BLaER1 (cell line): ENCODE data around the gene SH3D19.
"Not testable (repeated sequence)": the region's sequence is repeated elsewhere in the genome, so short reads cannot be mapped to it uniquely, and the experiment has no call there.

Source experiments
- H3K27ac ChIP-seq: shearing (Covaris generic); formaldehyde crosslinking; 2 replicates; pipeline ENCODE4 v1.8.1; 2022
- H3K27me3 ChIP-seq: shearing (Covaris generic); formaldehyde crosslinking; 2 replicates; pipeline ENCODE4 v1.8.1; 2022
- H3K36me3 ChIP-seq: shearing (Covaris generic); formaldehyde crosslinking; 2 replicates; pipeline ENCODE4 v1.8.1; 2022
- H3K4me1 ChIP-seq: shearing (Covaris generic); formaldehyde crosslinking; 2 replicates; pipeline ENCODE4 v1.8.1; 2022
- H3K4me2 ChIP-seq: shearing (Covaris generic); formaldehyde crosslinking; 2 replicates; pipeline ENCODE4 v1.8.1; 2022
- H3K4me3 ChIP-seq: shearing (Covaris generic); formaldehyde crosslinking; 2 replicates; pipeline ENCODE4 v1.8.1; 2022
- H3K9ac ChIP-seq: shearing (Covaris generic); formaldehyde crosslinking; 2 replicates; pipeline ENCODE4 v1.8.1; 2022
- H3K9me3 ChIP-seq: shearing (Covaris generic); formaldehyde crosslinking; 2 replicates; pipeline ENCODE4 v1.8.1; 2022
- H4K20me1 ChIP-seq: shearing (Covaris generic); formaldehyde crosslinking; 2 replicates; pipeline ENCODE4 v1.8.1; 2022
- Cebpa-rat ChIP-seq: shearing (Covaris generic); IDR thresholded peaks from 2 replicates; pipeline ENCODE4 v1.8.1; 2022

Gene SH3D19

DNA sequence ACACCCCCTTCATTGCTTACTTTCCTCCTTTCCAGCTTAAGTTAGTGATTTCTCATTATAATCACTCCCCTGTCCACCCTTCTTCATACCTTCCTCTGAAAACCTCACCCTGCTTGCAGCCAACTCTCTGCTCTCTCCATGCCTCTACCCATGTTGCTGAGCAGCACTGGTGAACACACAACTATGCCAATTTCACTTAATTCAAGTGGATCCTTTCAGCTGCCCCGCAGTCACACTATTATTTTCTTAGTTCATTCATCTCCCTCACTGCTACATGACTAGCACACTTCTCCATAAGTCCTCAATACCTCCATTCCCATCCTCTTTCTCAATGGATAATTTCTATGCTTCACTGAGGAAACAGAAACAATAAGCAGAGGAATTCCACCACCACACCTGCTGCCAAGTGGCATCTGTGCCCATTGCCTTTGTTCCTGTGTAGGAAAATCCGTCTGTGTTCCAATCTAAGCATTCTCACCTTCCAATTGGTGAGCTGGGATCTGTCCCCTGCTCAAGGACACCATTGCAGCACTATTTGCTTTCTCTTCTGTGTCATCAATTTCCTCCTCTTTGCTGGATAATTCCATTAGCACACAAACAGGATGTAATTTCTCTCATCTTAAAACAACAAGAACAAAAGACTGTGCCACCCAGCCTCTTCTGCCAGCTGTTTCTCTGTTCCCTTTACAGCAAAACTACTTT, 73.7 kb downstream of the SH3D19 start:
- Histone ChIP-seq H3K27ac (no peak overlapping the region), H3K27me3 (no peaks in the 10 kb centered on the region), H3K4me3 (no peak overlapping the region), H3K36me3 (no peaks in the 10 kb centered on the region), H3K4me1 (no peaks in the 10 kb centered on the region), H3K9me3 (0 out of 2 replicates have a peak, but pooled peaks cover 9% of the 10 kb centered on the region), H3K9ac (no peak overlapping the region), H4K20me1 (no peaks in the 10 kb centered on the region), H3K4me2 (no peak overlapping the region)
- no peak for TF ChIP-seq Cebpa-rat

DNA sequence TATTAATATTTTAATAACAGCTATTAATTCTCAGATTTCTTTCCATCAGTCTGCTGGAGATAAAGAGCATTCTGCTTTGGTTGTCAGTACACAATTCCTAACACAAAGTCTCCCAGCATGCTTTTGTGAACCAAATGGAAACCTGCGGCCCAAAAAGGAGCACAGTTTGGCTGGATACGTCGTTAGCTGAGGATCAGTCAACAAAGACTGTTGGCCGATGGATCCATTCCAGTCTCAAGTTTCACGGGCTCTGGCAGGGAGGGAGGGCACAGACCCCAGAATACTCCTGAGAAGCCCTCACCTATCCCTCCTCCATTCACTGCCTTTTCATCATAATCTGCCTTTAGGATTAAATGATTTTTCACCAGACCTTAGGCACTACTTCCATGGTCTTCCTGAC, 74.7 kb downstream of the SH3D19 start:
- H3K9me3 ChIP-seq = 0 out of 2 replicates have a peak, but pooled peaks cover 1% of the 10 kb centered on the region
- no peaks in the 10 kb centered on the region for H4K20me1 ChIP-seq
- H3K4me1 ChIP-seq = no peaks in the 10 kb centered on the region
- no peaks in the 10 kb centered on the region for H3K27me3 ChIP-seq
- H3K4me3 ChIP-seq = no peak overlapping the region
- no peak for TF ChIP-seq Cebpa-rat
- no peak overlapping the region for H3K27ac ChIP-seq
- H3K36me3 ChIP-seq = no peaks in the 10 kb centered on the region
- H3K9ac ChIP-seq = no peak overlapping the region
- no peak overlapping the region for H3K4me2 ChIP-seq

DNA sequence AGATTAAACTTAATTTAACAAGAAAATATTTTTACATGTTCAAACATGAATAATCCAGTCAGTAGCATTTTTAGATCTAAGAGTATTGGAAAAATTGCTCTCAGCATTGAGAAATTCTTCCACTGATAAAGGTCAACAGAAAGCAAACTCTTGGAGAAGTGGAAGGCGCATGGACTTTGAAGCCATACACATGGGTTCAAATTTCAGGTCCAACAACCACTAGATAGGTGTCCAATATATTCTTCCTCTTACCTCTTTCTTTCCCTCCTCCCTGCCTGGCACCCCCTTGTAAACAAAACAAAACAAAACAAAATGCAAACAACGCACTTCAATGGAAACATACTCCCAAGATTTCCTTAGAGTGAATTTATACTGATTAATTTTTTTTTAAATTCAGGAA, 76.9 kb downstream of the SH3D19 start:
- no peak overlapping the region for H3K27ac ChIP-seq
- H3K4me2 ChIP-seq = no peak overlapping the region
- no peaks in the 10 kb centered on the region for H3K27me3 ChIP-seq
- no peak for TF ChIP-seq Cebpa-rat
- no peaks in the 10 kb centered on the region for H3K4me1 ChIP-seq
- no peaks in the 10 kb centered on the region for H3K9me3 ChIP-seq
- H4K20me1 ChIP-seq = no peaks in the 10 kb centered on the region
- H3K36me3 ChIP-seq = no peaks in the 10 kb centered on the region
- H3K4me3 ChIP-seq = no peak overlapping the region
- no peak overlapping the region for H3K9ac ChIP-seq

DNA sequence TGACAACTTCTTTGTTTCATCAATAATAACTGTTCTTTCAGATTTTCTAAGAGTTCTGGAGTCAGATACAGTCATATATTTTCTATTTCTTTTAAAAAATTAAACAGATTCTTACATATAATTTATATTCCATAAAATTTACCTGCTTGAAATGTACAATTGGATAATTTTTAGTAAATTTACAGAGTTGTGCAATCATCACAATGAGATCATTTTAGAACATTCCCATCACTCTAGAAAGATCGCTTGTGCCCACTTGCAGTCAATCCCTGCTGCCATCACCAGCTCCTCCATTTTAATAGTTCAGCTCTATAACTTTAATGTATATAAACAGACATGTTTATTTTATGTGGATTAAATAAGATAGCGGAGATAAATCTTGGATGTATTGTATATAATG, 78.0 kb downstream of the SH3D19 start:
- Histone ChIP-seq H3K27ac (no peak overlapping the region), H3K4me2 (no peak overlapping the region), H3K27me3 (no peaks in the 10 kb centered on the region), H3K36me3 (no peaks in the 10 kb centered on the region), H3K9ac (no peak overlapping the region), H4K20me1 (no peaks in the 10 kb centered on the region), H3K4me3 (no peak overlapping the region), H3K9me3 (no peaks in the 10 kb centered on the region), H3K4me1 (no peaks in the 10 kb centered on the region)
- TF ChIP-seq Cebpa-rat = no peak

DNA sequence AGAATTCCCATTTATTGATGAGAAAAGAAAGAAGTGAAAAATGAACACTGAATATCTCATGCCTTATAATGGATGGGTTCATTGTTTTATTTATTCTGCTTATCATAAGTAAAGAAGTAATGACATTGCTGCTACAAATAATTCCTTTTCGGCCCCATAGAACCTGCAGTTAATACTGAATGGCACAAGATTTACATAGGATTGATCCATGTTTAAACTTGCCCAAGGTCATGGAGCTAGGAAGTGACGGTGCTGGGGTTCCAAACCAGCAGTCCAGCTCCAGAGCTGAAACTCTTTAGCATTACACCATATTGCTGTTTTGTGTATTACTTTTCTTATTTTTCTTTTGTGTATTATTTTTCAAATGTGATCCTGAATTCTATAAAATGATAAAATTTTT, 78.7 kb downstream of the SH3D19 start:
- Histone ChIP-seq H3K9me3 (no peaks in the 10 kb centered on the region), H3K9ac (no peak overlapping the region), H3K27me3 (no peaks in the 10 kb centered on the region), H4K20me1 (no peaks in the 10 kb centered on the region), H3K4me3 (no peak overlapping the region), H3K4me1 (no peaks in the 10 kb centered on the region), H3K4me2 (no peak overlapping the region), H3K36me3 (no peaks in the 10 kb centered on the region), H3K27ac (no peak overlapping the region)
- TF ChIP-seq Cebpa-rat = no peak

DNA sequence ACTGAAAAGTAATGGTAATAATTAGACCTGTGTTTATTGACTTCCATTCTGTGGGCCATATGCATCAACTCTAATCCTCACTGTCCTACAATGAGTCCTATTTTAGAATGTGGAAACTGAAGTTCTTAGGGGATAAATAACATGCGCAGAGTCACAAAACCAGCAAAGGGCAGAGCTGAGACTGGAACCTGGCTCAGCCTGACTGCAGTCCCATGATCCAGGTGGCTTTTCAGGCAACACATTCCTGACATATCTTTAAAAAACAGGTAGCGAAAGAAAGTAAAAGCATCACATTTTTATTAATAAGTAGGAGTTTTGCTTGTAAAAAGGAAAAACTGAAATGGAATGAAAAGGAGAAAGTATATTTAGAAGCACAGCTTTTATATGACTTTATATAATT, 83.1 kb downstream of the SH3D19 start:
- Histone ChIP-seq H4K20me1 (no peaks in the 10 kb centered on the region), H3K9ac (no peak overlapping the region), H3K4me3 (no peak overlapping the region), H3K27ac (no peak overlapping the region), H3K4me1 (no peaks in the 10 kb centered on the region), H3K36me3 (no peaks in the 10 kb centered on the region), H3K9me3 (no peaks in the 10 kb centered on the region), H3K27me3 (no peaks in the 10 kb centered on the region), H3K4me2 (no peak overlapping the region)
- no peak for TF ChIP-seq Cebpa-rat

DNA sequence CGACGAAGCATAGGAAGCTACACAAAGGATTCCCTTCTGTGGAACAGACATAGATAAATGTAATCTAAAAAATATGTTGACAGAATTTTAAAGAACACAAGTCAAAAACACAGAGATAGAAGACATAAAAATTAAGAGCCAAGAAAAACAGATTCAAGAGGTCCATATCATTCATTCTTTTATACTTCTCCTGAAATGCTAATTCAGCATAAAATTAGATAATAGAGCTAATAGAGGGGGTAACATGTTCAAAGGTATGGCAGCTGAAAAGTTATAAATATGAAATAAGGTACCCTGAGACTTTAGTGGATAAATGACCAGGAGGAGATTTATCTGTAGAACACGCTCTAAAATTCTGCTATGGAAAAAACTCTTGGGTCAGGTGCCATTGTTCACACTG, 85.8 kb downstream of the SH3D19 start:
- H3K9me3 ChIP-seq = peaks cover 5% of the 10 kb centered on the region
- H4K20me1 ChIP-seq = no peaks in the 10 kb centered on the region
- TF ChIP-seq Cebpa-rat = no peak
- no peak overlapping the region for H3K4me2 ChIP-seq
- no peaks in the 10 kb centered on the region for H3K36me3 ChIP-seq
- H3K27me3 ChIP-seq = no peaks in the 10 kb centered on the region
- H3K4me1 ChIP-seq = no peaks in the 10 kb centered on the region
- H3K4me3 ChIP-seq = no peak overlapping the region
- no peak overlapping the region for H3K9ac ChIP-seq
- no peak overlapping the region for H3K27ac ChIP-seq

DNA sequence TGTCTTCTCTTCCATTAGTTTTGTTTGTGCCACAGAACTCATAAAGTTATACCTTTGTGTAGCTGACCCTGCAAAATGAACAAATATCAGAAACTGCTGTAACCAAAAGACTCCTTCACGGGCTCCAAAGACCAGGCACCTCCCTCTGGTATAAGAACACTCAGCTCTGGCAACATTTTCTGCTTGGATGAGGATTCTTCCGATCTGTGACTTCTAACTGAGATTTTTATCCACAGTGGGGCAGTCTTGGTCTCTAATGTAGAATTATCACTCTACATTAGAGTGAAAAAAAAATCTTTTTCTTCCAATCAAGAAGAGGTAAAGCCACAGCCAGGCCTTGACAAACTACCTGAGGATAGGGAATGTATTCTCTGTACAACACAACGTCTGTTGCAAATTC, 86.9 kb downstream of the SH3D19 start:
- H3K27me3 ChIP-seq = no peaks in the 10 kb centered on the region
- no peaks in the 10 kb centered on the region for H4K20me1 ChIP-seq
- no peak overlapping the region for H3K9ac ChIP-seq
- no peak overlapping the region for H3K4me3 ChIP-seq
- no peak for TF ChIP-seq Cebpa-rat
- H3K4me2 ChIP-seq = no peak overlapping the region
- no peaks in the 10 kb centered on the region for H3K36me3 ChIP-seq
- H3K4me1 ChIP-seq = no peaks in the 10 kb centered on the region
- H3K9me3 ChIP-seq = peaks cover 5% of the 10 kb centered on the region
- H3K27ac ChIP-seq = no peak overlapping the region

DNA sequence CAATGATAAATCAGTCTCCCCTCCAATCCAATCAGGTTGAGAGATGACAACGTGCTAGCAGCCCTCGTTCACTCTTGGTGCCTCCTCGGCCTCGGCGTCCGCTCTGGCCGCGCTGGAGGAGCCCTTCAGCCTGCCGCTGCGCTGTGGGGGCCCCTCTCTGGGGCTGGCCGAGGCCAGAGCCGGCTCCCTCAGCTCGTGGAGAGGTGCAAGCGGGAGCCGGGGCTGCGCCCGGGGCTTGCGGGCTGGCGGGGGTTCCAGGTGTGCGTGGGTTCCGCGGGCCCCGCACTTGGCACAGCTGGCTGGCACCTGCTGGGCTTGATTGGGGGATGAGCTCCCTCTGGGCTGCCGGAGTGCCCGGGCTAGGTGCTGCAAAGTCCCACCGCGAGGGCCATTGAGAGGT, 89.4 kb downstream of the SH3D19 start:
- Histone ChIP-seq H3K27me3 (no peaks in the 10 kb centered on the region), H3K9ac (no peak overlapping the region), H3K9me3 (peaks cover 5% of the 10 kb centered on the region), H3K4me2 (no peak overlapping the region), H3K4me1 (no peaks in the 10 kb centered on the region), H4K20me1 (no peaks in the 10 kb centered on the region), H3K27ac (no peak overlapping the region), H3K36me3 (no peaks in the 10 kb centered on the region), H3K4me3 (no peak overlapping the region)
- no peak for TF ChIP-seq Cebpa-rat

DNA sequence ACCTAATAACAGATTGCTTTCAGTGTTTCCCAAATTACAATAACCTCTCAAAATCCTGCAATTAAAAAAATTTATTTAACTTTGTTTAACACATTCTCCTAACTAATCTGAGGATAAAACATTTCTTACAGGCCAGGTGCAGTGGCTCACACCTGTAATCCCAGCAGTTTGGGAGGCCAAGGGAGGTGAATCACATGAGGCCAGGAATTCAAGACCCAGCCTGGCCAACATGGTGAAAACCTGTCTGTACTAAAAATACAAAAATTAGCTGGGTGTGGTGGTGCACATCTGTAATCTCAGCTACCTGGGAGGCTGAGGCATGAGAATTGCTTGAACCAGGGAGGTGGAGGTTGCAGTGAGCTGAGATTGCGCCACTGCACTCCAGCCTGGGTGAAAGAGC, 90.0 kb downstream of the SH3D19 start:
- H3K27ac ChIP-seq, H3K4me1 ChIP-seq, H3K4me2 ChIP-seq, H3K36me3 ChIP-seq, H3K27me3 ChIP-seq, H3K4me3 ChIP-seq, H3K9ac ChIP-seq, H4K20me1 ChIP-seq, H3K9me3 ChIP-seq: not testable (repeated sequence)

DNA sequence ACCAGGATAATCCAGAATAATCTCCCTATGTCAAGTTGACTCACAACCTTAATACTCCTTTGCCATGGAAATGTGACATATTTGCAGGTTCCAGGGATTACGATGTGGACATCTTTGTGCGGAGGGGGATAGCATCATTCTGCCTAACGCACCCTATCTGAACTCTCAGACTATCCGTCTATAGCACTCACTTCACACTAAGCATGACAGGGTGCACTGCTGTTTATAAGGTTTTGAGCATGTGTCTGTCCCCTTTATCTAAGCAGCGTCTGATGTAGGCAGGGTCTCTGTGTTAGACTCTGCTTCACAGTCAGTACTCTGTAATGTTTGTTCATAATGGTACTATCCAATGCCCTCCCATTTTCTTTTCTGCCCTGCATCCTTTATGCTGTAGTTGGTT, 91.8 kb downstream of the SH3D19 start:
- H3K4me3 ChIP-seq = no peak overlapping the region
- no peak for TF ChIP-seq Cebpa-rat

More for the DNA sequence above, 91.8 kb downstream of the SH3D19 start:
- H3K4me1 ChIP-seq = no peaks in the 10 kb centered on the region
- no peak overlapping the region for H3K9ac ChIP-seq
- H3K27ac ChIP-seq = no peak overlapping the region
- no peaks in the 10 kb centered on the region for H3K36me3 ChIP-seq
- H4K20me1 ChIP-seq = no peaks in the 10 kb centered on the region
- no peak overlapping the region for H3K4me2 ChIP-seq
- H3K27me3 ChIP-seq = no peaks in the 10 kb centered on the region
- H3K9me3 ChIP-seq = peaks cover 5% of the 10 kb centered on the region
